Frontal cortex (tissue), 4 donors: ENCODE data around the gene PLA2G4D. TPM values are rescaled to one million over a fixed set of nuclear protein-coding genes. Genes with fewer than 3 reads are reported as not detected.
A peak's percentile ranks its signal among the peaks of the same experiment; 100 is the strongest.
"Not testable (repeated sequence)": the region's sequence is repeated elsewhere in the genome, so short reads cannot be mapped to it uniquely, and the experiment has no call there.

Experiments used
- DNase-seq, 2 donors: peaks; one replicate each; pipeline ENCODE4 v3.0.0; 2012; ENCODE audit warnings: low spot score in 2 of 2
- FAIRE-seq: peaks from 2 replicates; lab custom pipeline; 2012; peaks lifted over from hg19 to GRCh38; lab: Jason Lieb, UNC
- total RNA-seq: library from RNA; depleted of rRNA; stranded (reverse); fragments of >200 nt; gene quantifications from one replicate; pipeline ENCODE4 v1.2.3, GENCODE V29; 2014
- donor health status: control.
- donor health status: control.
- donor health status: control.

Gene PLA2G4D
- total RNA-seq, 1 donor from 2014 or later = under 0.01 TPM

DNA sequence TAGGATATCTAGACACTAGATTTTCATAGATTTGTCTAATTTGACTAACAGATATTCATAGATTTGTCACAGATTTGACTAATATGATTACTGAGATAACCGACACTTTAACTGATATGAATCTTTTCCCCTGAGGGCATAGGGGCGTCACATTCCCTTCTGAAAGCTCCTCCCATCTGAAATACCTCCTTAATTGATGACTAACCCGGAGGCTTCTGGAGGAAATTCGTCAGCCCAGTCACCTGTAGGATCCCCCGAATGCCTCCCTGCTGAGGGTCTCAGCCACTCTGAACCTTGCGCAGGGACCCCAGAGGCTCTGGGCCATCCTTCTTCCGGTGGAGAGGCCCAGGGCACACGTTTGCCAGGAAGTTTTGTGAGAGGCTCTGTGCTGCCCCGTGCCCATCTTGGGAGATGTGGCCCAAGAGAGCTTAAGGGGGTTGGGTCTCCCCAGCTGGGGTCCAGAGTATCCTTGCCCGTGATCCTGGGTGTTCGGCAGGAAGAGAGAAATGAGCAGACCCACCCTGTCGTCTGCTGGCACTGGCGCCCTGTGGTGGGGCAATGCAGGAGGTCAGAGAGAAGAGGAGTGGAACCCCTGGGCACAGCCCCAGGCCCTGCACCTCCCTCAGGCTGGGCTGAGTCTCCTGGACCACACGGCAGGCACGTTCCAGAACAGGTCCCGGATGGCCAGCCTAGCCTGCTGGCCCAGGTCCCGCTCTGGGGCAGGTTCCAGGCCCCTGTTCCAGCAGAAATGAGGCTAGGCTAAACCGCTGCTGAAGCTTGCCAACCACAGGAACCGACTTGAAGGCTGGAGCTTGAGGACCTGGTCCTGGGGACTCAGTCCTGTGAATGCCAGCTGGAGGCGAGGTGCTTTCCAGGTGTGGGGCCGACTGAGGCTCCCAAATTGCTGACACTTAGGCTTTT lies 1.7 kb downstream of the PLA2G4D start:
- DNase-seq = peak in 1 of 2 donors; percentile 38
- FAIRE-seq = no peak

DNA sequence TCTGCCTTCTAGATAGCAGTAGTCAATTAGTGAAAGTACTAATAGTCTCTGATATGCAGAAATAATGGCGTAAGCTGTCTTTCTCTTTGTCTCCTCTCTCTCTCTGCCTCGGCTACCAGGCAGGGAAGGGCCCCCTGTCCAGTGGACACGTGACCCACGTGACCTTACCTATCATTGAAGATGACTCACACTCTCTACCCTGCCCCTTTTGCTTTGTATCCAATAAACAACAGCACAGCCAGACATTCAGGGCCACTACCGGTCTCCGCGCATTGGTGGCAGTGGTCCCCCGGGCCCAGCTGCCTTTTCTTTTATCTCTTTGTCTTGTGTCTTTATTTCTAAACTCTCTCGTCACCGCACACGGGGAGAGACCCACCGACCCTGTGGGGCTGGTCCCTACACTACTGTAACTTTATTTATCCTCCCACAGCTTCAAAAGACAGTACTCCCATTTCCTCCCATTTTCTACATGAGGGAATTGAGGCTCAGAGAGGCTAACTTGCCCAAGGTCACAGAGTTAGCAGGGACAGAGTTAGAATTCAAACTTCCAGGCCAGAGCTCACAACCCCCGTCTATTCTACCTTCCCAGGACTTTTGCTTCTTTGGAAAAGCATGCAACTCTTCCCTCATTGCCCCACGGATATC lies 2.5 kb downstream of the PLA2G4D start:
- not testable (repeated sequence) for FAIRE-seq, DNase-seq

DNA sequence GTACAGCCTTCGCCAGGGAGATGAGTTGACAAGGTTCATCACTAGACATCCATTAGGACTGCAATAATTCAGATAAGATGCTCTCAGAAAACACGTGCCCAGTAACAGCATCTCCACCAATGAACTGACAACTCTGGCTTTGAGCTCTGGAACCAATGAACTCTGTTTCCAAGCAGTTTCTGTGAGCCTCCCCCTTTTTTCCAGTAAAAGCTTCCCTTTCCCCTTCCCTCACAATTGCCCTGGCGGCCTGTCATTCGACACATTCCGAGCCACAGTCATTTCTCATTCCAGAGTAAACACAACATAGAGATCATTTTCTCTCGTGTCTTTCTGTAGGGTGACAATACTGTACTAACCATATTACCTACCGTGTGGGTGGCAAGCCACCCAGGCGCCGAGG lies 3.6 kb downstream of the PLA2G4D start:
- FAIRE-seq = no peak

DNA sequence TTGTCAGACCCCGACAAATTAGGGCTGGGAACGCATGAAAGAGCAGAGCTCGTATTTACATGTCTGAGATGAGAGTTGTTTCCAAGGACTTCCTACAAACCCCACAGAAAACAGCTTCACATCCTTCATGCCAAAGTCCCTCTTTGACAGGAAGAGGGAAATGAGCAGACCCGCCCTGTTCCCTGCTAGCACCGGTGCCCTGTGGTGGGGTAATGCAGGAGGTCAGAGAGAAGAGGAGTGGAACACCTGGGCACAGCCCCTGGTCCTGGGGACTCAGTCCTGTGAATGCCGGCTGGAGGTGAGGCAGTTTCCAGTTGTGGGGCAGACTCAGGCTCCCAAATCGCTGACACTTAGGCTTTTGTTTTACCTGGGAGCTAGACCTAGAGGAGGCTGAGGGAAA lies 4.0 kb downstream of the PLA2G4D start:
- FAIRE-seq = no peak

More for the DNA sequence above, 3.6 kb downstream of the PLA2G4D start:
- DNase-seq = no peak

DNA sequence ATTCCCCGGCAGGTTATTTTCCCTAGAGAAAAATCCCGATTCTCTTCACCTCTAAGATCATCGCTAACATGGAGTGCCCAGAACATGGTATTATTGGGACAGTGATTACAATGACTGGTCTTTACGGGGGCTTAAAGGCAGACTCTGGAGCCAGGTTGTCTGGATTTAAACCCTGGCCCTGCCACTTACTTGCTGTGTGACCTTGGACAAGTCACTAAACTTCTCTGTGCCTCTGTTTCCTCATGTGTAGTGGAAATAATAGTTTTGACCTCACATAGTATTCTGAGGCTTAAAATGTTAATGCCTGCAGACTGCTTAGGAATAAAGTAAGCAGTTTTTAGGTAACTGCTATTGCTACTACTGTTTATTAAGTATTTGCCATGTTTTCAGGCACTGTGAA lies 4.4 kb downstream of the PLA2G4D start:
- FAIRE-seq = no peak
- DNase-seq = no peak

More for the DNA sequence above, 4.0 kb downstream of the PLA2G4D start:
- no peak for DNase-seq

DNA sequence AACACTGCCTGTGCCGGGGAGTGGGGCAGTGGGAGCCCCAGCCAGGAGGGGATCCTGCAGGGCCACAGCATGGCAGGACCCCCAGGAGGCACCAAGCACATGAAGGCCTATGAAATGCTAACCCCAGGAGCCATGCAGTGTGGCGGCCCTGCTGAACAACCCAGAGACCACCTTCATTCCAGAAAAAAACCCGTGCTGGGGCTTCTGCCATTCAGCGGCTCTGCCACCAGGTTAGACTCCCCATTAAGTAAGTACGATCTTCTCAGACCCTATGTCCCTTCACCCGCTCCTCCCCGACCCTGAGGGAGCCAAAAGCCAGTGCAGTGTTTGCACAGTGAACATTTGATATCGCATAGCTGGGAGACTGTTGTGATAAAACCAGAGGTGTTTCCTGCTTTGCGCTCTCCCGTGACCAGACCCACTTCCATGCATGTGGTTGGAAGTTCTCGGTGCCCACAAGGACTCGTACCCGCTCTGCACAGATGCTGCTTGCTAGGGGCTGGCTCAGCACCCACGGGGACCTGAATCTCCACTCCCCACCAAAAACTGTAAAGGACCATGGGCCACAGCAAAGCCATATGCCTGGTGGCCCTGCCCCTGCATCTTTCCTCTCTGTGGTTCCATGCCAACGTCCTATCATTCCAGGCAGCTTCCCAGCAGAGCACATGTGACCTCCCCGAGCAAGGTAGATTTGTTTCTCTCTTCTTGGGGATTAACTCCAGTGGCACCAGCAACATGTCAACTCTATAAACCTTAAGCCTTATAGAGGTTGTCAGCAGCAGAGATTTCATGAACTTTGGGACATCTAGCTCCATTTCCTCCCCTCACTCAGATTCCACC lies 5.3 kb downstream of the PLA2G4D start:
- no peak for FAIRE-seq
- no peak for DNase-seq

DNA sequence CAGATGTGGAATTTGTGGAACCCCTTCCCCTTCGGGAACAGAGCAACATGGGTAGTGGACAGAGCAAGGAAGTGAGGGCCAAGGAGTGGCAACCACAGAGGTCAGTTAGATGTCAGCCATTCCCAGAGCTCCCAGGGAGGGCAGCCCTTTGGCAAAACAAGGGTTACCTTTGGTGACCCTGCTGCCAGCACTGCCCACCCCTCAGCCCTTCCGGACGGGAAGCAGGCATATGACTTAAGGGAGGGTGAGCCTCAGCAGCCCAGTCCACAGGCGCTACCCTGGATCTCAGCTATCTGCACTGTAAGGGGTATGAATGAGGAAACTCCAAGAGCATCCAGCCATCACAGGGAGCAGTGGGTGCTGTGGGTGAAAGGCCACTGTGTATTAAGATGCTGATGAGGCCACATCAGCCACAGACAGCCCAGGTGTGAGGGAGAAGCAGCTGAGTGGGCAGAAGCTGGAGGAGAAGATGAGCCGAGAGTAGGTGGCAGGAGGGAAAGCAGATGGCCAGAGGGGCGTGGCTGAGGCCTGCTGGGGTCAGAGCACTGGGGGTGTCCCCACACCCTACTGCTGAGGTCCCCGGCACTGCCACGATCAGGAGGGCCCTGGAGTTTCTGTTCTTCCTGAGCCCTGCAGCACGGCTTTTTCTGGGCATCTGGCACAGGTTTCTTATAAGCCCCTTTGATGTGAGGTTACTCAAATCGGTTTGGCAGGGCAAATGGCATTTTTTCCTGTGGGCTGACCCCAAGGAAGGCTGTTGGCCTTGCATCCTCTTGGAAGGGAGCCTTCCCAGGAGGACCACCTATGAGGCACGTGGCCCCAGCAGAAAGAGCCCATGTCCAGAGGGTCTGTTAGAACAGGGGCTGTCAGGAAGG lies 6.2 kb downstream of the PLA2G4D start:
- no peak for DNase-seq
- no peak for FAIRE-seq

DNA sequence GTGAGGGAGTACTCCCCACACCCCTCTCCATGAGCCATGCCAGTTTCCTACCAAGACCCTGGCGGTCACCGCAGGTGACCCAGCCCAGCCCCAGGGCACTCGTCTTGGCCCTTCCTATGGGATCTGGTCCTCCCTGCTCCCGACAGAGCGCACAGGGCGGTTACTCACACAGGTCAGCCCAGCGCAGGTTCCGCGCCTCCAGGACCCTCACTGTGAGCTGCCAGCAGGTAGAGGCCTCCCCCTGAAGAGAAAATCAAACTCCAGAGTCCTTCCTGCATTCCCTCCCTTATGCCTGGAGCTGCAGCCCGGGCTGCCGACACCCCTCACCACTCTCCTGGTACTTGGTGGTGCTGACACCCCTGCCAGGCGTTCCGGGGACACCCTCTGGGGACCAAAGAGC lies 6.9 kb downstream of the PLA2G4D start:
- DNase-seq (no peak), FAIRE-seq (no peak)

DNA sequence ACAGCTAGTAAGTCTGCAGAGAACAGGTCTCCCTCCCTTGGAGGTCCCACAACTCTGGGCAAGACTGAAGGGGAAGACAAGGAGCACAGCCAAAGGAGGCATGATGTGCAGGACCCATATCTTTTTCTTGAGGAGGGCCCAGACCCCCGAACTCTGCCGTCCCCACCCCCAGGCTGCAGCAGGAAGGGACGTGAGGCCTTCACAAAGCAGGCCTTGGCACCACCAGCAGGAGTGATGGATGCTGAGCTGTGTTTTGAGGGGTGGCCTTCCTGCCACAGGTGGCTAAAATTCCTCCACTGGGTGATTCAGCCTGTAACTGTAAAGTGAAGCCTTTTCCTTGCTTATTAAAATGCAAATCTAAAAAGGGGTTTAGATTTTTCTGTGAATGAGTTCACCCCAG lies 8.6 kb downstream of the PLA2G4D start:
- FAIRE-seq (no peak), DNase-seq (no peak)

DNA sequence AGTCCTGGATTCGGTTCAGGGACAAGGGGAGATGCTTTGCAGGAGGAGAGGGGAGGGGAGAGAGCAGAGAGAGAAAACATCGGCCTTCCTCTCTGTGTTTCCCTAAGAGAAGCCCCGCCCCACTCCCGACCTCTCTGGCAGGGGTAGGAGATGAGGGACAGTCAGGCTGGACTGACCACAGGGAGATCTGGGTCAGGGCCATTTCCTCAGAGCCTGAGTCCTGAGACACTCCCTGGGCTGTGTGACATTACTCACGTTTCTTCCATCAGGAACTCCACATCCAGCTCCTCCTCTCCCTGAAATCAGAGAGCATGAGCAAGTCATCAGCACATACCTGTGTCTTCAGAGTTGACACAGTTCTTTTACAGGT lies 9.1 kb downstream of the PLA2G4D start:
- FAIRE-seq (no peak), DNase-seq (no peak)

DNA sequence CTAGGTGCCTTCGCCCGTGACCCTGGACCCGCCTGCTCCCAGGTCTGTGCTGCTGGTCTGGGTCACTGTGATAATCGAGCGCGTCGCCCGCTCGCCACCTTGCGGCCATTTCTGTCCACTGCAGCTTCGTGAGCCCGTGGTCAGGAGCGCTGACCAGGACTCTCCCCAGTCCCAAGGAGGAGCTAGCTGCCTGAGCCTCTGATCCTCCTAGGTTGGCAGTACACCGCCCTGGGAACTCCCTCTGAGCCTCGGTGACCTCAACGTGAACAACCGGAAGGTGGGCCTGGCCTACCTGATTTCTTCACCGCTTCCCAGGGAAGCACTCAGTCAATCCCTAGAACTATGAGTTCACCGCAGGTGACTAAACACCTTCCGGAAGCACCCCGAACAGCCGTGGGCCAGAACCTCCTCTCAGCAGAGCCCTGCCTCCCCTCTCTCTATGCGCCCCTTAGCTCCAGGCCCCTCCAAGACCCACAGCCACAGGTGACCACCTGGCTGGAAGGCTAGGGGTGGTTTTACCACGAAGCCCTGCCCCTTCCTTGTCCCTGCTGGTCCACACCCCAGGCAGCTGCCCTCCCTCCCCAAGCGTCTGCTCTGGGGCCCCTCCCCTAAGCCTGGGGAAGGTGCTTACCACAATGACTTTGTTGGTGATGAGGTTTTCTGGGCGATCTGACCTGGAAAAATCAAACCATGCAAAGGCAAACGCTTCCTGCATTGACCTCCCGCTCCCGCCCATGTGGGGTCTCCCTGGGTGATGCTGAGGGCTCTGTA lies 9.7 kb downstream of the PLA2G4D start:
- peak; percentile 49 to 79 for DNase-seq
- no peak for FAIRE-seq

DNA sequence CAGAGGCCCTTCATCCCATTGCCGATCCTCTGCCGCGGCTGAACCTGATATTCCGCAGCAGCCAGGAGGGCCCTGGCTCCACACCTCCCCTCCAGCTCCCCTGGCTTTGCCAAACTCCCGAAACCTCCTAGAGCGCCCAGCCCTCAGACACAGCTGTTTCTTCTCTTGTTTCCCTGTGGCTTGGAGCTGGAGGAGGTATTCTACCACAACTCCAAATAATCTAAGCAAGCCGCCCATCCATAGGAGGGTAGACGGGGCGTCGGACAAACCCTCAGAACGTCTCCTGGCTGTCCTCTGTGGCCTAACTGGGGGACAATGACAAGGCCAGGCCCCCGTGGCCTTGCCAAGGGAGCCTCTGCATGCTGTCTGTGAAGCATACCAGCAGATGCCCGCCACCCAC lies 10.4 kb downstream of the PLA2G4D start:
- FAIRE-seq = no peak
- DNase-seq = no peak

DNA sequence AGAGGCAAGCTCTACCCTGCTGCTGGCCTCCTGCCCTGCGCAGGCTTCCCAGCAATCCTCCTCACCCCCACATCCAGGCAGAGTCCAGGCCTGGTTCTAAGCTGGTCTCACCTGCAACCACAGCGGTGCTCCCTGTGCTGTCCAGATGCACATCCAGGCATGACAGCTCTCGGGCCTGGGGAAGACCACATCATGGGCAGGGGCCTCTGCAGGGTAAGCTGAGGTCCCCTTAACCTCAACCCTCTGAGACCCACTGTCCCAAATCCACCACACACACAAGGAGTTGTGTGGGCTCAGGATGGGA lies 10.8 kb downstream of the PLA2G4D start:
- DNase-seq (no peak), FAIRE-seq (no peak)

DNA sequence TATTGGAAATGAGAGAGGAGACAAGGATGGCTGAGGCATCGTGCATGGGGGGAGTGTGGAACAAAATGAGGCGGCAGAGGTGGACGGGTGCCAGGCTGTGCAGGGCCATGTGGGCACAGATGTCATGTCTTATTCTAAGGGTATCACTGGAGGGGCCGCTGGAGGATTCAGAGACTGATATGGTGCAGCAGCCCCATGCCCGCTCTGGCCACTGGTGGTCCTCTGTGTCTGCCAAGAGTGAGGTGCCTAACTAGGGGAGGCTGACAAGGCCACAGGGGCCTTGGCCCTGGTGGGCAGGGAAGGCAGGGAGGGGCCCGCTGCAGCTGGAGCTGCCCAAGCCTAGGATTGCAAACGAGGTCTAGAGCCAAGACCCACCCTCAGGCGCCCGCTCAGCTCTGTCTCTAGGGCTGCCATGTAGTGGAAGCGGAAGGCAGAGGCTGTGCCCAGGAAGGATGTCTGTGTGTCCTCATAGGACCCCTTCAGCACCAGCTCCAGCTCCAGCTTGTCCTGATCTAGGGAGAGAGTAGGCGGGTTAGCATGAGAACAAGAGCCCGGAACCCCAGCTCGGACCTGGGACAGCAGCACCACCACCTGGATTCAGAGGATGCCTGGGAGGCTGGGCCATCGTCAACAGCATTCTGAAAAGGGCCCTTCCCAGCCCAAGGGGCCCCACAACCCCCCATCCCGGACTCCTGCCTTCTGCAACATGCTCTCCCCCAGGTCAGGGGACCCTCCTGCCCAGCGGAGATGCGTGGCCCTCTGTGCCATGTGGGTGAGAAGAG lies 11.3 kb downstream of the PLA2G4D start:
- DNase-seq (no peak), FAIRE-seq (no peak)

DNA sequence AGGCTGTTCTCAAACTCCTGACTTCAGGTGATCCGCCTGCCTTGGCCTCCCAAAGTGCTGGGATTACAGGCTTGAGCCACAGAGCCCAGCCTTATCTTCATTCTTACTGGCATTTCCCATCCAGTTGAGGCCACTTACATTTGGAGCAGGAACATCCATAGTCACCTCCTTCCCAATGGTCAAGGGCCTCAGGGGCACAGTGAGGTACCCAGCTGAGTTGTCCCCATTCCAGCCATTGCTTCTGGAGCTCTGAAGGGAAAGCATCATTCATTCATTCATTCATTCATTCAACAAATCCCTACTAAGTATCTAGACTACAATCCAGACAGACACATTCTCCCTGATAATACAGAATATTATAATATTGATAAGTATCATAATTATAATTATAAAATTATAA lies 12.2 kb downstream of the PLA2G4D start:
- FAIRE-seq = no peak
- no peak for DNase-seq

DNA sequence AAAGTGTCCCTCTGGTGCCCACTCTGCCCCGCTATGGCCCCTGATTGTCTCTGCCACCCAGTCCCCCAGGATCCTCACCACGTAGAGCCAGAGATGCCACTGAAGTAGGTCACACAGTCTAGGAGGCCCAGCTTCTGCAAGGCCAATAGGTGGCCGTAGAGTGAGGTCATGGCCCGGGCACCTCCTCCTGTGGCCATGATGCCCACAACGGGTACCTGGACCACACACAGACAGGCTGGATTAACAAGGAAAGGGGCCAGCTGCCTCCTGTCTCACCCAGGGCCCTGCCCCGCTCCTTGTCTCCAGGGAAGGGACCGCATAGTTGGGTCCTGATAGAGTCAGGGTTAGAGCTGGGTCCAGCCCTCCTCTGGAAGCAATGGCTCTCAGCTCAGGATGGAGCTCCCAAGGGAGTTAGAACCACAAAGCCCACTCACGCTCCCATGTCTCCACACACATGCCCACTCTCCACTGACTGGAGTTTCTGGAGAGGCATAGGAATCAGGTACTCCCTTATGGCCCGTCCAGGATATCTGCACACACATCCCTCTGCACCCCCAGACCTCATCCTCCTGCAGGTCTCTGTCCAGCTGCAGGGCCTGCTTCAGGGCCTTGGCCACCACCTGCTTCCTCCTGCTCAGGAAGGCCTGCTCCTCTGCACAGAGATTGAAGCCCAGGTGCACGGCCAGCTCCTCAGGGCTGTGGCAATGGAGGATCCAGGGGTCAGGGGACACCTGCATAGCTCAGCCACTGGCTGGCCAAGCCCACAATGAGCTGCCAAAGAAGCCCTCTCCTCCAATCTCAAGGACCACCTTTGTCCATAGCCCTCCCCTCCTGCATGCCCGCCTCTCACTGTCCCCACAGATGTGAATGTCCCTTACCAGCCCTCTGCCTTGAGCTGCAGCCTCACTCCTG lies 13.2 kb downstream of the PLA2G4D start:
- no peak for FAIRE-seq
- no peak for DNase-seq
